K562 (cell line): ENCODE data around the gene CALCB. TPM values are rescaled to one million over a fixed set of nuclear protein-coding genes. Genes with fewer than 3 reads are reported as not detected.

Source experiments
- ATAC-seq: fragments of 200-7000 bp; cut with Tn5 transposase; 3 replicates; pipeline ENCODE4 v1.9.1; 2020; ENCODE audit warnings: moderate library complexity
- BruUV-seq: library from RNA; stranded (reverse); fragments of 400-500 nt; replicated peaks from 2 replicates; lab custom pipeline; 2021; lab: Mats Ljungman, UMichigan
- CTCF ChIA-PET: fragments of 300-600 bp; formaldehyde crosslinking; extraction: SDS; loops from one replicate; lab custom pipeline; 2021; ENCODE audit warnings: low intra/inter-chr PET ratio; lab: Yijun Ruan, JAX
- POLR2A ChIA-PET: fragments of 300-600, 350-650 bp; sonication (Branson Sonifier 250); formaldehyde crosslinking; extraction: SDS; loops from one replicate; lab custom pipeline; 2021; ENCODE audit warnings: antibody characterized with exemption, inconsistent platforms; lab: Yijun Ruan, JAX
- DNase-seq, 4 experiments: peaks; one replicate each; pipeline versions ENCODE4 v3.0.0 to v3.0.0-alpha.2; 2011 to 2018; ENCODE audit warnings: low spot score in 3 of 4, mixed read lengths in 3 of 4; ENCODE audit errors: extremely low read depth in 1 of 4
- FAIRE-seq: peaks from 2 replicates; lab custom pipeline; 2011; peaks lifted over from hg19 to GRCh38; lab: Jason Lieb, UNC
- H2AFZ ChIP-seq: 2 replicates; pipeline ENCODE4 v1.6.0; 2011; ENCODE audit warnings: low read depth, low read length, control low read depth, inconsistent platforms
- H3K27ac ChIP-seq: fragments of 200-600 bp; 3 replicates; pipeline ENCODE4 v1.8.0; 2011; ENCODE audit warnings: low read depth, mild to moderate bottlenecking, control low read depth, inconsistent platforms, low read length, moderate library complexity, mixed read lengths; ENCODE audit errors: extremely low read depth
- H3K27me3 ChIP-seq, 2 experiments: fragments of 300-600 bp in 1 of 2; 2 replicates in 1 of 2; 3 replicates in 1 of 2; pipeline versions ENCODE4 v1.6.0 to v1.8.0; 2011; ENCODE audit warnings: inconsistent platforms in 2 of 2, low read length in 2 of 2, mild to moderate bottlenecking in 1 of 2, mixed read lengths in 1 of 2, moderate library complexity in 1 of 2; ENCODE audit not compliant: control insufficient read depth in 2 of 2, insufficient read depth in 2 of 2
- H3K36me3 ChIP-seq: fragments of 300-600 bp; 3 replicates; pipeline ENCODE4 v1.8.0; 2011; ENCODE audit warnings: mild to moderate bottlenecking, low read length, inconsistent platforms; ENCODE audit not compliant: control insufficient read depth, insufficient read depth
- H3K4me1 ChIP-seq, 2 experiments: fragments of 200-600 bp in 1 of 2; replicated peaks in 1 of 2; 2 replicates in 1 of 2; 3 replicates in 1 of 2; pipeline versions ENCODE4 v1.5.1 to v1.8.0; 2011; ENCODE audit warnings: inconsistent platforms in 2 of 2, low read length in 2 of 2, mild to moderate bottlenecking in 1 of 2, mixed read lengths in 1 of 2, moderate library complexity in 1 of 2; ENCODE audit not compliant: control insufficient read depth in 2 of 2, insufficient read depth in 2 of 2
- H3K4me2 ChIP-seq: 2 replicates; pipeline ENCODE4 v1.6.1; 2011; ENCODE audit warnings: low read length, control low read depth, inconsistent platforms, mixed read lengths; ENCODE audit not compliant: insufficient read depth
- H3K4me3 ChIP-seq: fragments of 200-600 bp; sonication (generic), shearing (Covaris generic); 2 replicates; pipeline ENCODE4 v1.5.1; 2016; ENCODE audit warnings: control low read depth, inconsistent platforms
- H3K79me2 ChIP-seq: fragments of 200-600 bp; 3 replicates; pipeline ENCODE4 v1.8.0; 2011; ENCODE audit warnings: low read length, inconsistent platforms; ENCODE audit not compliant: control insufficient read depth, insufficient read depth
- H3K9ac ChIP-seq, 2 experiments: 2 replicates each; pipeline versions ENCODE4 v1.6.0 to v1.6.1; 2011; ENCODE audit warnings: low read depth in 2 of 2, low read length in 2 of 2, control low read depth in 1 of 2, inconsistent platforms in 1 of 2, mild to moderate bottlenecking in 1 of 2, mixed read lengths in 1 of 2; ENCODE audit not compliant: insufficient read depth in 1 of 2
- H3K9me1 ChIP-seq: one replicate; pipeline ENCODE4 v1.6.0; 2011; ENCODE audit warnings: inconsistent platforms, mild to moderate bottlenecking, low read length, moderate library complexity; ENCODE audit not compliant: control insufficient read depth, insufficient read depth
- H3K9me3 ChIP-seq: replicated peaks from 2 replicates; pipeline ENCODE4 v1.5.1; 2011; ENCODE audit warnings: low read depth, low read length, inconsistent platforms; ENCODE audit not compliant: control insufficient read depth, insufficient read depth
- H4K20me1 ChIP-seq: replicated peaks from 2 replicates; pipeline ENCODE4 v1.6.1; 2011; ENCODE audit warnings: low read length, inconsistent platforms, mixed read lengths; ENCODE audit not compliant: control insufficient read depth, insufficient read depth
- PHF8 ChIP-seq: fragments of 200-600 bp; sonication (generic); IDR thresholded peaks from 2 replicates; pipeline ENCODE4 v1.6.1; 2012; ENCODE audit warnings: mixed run types, mild to moderate bottlenecking, inconsistent platforms, low read length, moderate library complexity, borderline replicate concordance
- SREBF2 ChIP-seq: sonication (generic); formaldehyde crosslinking; IDR thresholded peaks from 2 replicates; pipeline ENCODE4 v1.4.0; 2020; ENCODE audit warnings: mild to moderate bottlenecking, missing genetic modification reagents
- ZBTB11 ChIP-seq, 3 experiments: fragments of 200-800 bp in 1 of 3; fragments of 250-450 bp in 1 of 3; fragments of 450-650 bp in 1 of 3; sonication (Bioruptor Pico) in 1 of 3; sonication (Bioruptor generic) in 1 of 3; formaldehyde crosslinking in 1 of 3; IDR thresholded peaks; 2 replicates each; pipeline versions ENCODE4 v1.6.1 to v1.8.0; 2016 to 2022; ENCODE audit warnings: mild to moderate bottlenecking in 2 of 3, missing genetic modification characterization in 2 of 3, missing compliant biosample characterization in 1 of 3, moderate library complexity in 1 of 3
- ZNF436 ChIP-seq: fragments of 250-450, 450-650 bp; sonication (Bioruptor Pico); formaldehyde crosslinking; IDR thresholded peaks from 2 replicates; pipeline ENCODE4 v1.7.0; 2020; ENCODE audit warnings: mild to moderate bottlenecking
- in situ Hi-C: fragments of 300-500 bp; cut with MboI; formaldehyde crosslinking; loops from 4 replicates; pipeline ENCODE4 v1.15.0; 2018; ENCODE audit warnings: inconsistent platforms, mixed read lengths
- intact Hi-C: fragments of 100-400 bp; cut with micrococcal nuclease; formaldehyde crosslinking; loops from 2 replicates; pipeline ENCODE4 v1.14.2; 2022
- polyA plus RNA-seq, 8 experiments: library from polyadenylated mRNA; depleted of rRNA in 4 of 8; stranded (reverse) in 5 of 8; unstranded in 3 of 8; fragments of >200 nt; fragmentation: Nextera tagmentation in 2 of 8; fragmentation: Illumina TruSeq in 1 of 8; extraction: Ambion mirVana in 2 of 8; extraction: Trizol in 1 of 8; gene quantifications; 2 replicates each; pipeline versions ENCODE4 v1.2.1 to v1.2.3, GENCODE V29; 2011 to 2014; ENCODE audit warnings: inconsistent platforms in 1 of 8, missing spikeins in 1 of 8
- total RNA-seq, 7 experiments: library from RNA; depleted of rRNA in 6 of 7; stranded (reverse); fragments of >200 nt in 6 of 7; fragmentation: Illumina TruSeq in 2 of 7; extraction: Trizol in 2 of 7; gene quantifications; 2 replicates each; pipeline versions ENCODE4 v1.2.1 to v1.2.3, GENCODE V29; 2011 to 2021; ENCODE audit warnings: low replicate concordance in 1 of 7
- TF ChIP-seq, protein P1 (sequence below), 3 experiments: IDR thresholded peaks in 2 of 3; conservative IDR thresholded peaks in 1 of 3; 2 replicates each; pipeline ENCODE4 v1.5.1; 2011 to 2012; ENCODE audit warnings: low read length in 3 of 3, mild to moderate bottlenecking in 3 of 3, control low read depth in 2 of 3, improper control_type of control experiment in 1 of 3, inconsistent platforms in 1 of 3, low read depth in 1 of 3, mixed read lengths in 1 of 3, moderate library complexity in 1 of 3; ENCODE audit not compliant: insufficient read depth in 2 of 3
- TF ChIP-seq, protein P2 (sequence below): fragments of 250-450 bp; sonication (Bioruptor Pico); IDR thresholded peaks from 2 replicates; pipeline ENCODE4 v1.5.0; 2021; ENCODE audit warnings: mild to moderate bottlenecking, moderate library complexity
- TF ChIP-seq, protein P3 (sequence below), 2 experiments: IDR thresholded peaks in 1 of 2; conservative IDR thresholded peaks in 1 of 2; 2 replicates each; pipeline ENCODE4 v1.6.1; 2016; ENCODE audit warnings: low read depth in 2 of 2, mild to moderate bottlenecking in 1 of 2, missing compliant biosample characterization in 1 of 2, missing genetic modification characterization in 1 of 2, moderate library complexity in 1 of 2

CALCB gene
- total and polyA plus RNA-seq, 9 of the 15 experiments (the other 6 are each of a cell fraction or from before 2014, with no cell fraction given): not detected

- TF ChIP-seq, protein P1, sequence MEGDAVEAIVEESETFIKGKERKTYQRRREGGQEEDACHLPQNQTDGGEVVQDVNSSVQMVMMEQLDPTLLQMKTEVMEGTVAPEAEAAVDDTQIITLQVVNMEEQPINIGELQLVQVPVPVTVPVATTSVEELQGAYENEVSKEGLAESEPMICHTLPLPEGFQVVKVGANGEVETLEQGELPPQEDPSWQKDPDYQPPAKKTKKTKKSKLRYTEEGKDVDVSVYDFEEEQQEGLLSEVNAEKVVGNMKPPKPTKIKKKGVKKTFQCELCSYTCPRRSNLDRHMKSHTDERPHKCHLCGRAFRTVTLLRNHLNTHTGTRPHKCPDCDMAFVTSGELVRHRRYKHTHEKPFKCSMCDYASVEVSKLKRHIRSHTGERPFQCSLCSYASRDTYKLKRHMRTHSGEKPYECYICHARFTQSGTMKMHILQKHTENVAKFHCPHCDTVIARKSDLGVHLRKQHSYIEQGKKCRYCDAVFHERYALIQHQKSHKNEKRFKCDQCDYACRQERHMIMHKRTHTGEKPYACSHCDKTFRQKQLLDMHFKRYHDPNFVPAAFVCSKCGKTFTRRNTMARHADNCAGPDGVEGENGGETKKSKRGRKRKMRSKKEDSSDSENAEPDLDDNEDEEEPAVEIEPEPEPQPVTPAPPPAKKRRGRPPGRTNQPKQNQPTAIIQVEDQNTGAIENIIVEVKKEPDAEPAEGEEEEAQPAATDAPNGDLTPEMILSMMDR (IDR thresholded peaks at IDR 0.05 in 2 of 3, conservative IDR thresholded peaks at IDR 0.05 in 1 of 3; ENCODE audit: insufficient read depth in 2 of 3, low read depth in 1 of 3, low read length in 3 of 3): 0 out of 6 replicates have a peak, but pooled peaks of 1 of the 3 experiments have one; percentile 5
These were observed 1.8 kb downstream of the CALCB start (continued) for GRCh38 chr11:15075162-15075526.

DNA sequence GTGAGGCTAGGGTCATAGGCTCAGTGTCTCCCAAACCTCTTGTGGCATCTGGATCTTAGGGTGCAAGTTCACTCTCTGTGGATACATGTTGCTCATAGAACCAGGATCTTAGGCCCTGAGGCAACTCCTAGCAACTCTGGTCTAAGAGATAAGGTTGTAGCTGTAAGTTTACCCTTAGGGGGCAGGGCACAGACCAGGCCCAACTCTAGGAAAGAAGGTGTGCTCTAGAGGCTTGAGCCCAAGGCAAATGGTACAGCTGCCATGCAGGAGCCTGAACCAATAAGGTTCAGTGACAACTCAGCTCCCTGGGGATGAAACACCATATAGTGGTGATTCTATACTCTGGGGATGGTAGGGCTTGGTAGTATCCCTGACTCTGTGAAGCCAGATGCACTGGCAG is 17.8 kb downstream of the CALCB start:
- no peaks in the 10 kb centered on the region for H3K9me3 ChIP-seq
- FAIRE-seq (no peak), ATAC-seq (peak; percentile 57; the same call in 2 of the 3 replicates), DNase-seq (no peak)
- no peaks in the 10 kb centered on the region for H3K9me1 ChIP-seq
- ChIA-PET POLR2A (interaction anchor here (0.8 to 1.3 kb wide), 3 partner anchors 10 to 17 kb away, joined by 3 to 4 read pairs (median 3); no protein-coding TSS in a partner anchor), CTCF (no interaction called here)
- H3K79me2 ChIP-seq: no peaks in the 10 kb centered on the region
- no peaks in the 10 kb centered on the region for H3K36me3 ChIP-seq
- no peak overlapping the region for H2AFZ ChIP-seq
- H4K20me1 ChIP-seq: no peaks in the 10 kb centered on the region
- H3K4me2 ChIP-seq: no peak overlapping the region
- no peaks in the 10 kb centered on the region for H3K4me1 ChIP-seq
- H3K27ac ChIP-seq: no peak overlapping the region
- no peak overlapping the region for H3K9ac ChIP-seq
- in situ Hi-C loops: no loop called here
- H3K4me3 ChIP-seq: no peak overlapping the region
- intact Hi-C loops: no loop called here
- H3K27me3 ChIP-seq: no peaks in the 10 kb centered on the region
- no TSS peak for BruUV-seq
- no peak for TF ChIP-seq SREBF2 (CRISPR knock-in tag)
- TF ChIP-seq ZNF436 (CRISPR knock-in tag): no peak
- TF ChIP-seq, protein P2, sequence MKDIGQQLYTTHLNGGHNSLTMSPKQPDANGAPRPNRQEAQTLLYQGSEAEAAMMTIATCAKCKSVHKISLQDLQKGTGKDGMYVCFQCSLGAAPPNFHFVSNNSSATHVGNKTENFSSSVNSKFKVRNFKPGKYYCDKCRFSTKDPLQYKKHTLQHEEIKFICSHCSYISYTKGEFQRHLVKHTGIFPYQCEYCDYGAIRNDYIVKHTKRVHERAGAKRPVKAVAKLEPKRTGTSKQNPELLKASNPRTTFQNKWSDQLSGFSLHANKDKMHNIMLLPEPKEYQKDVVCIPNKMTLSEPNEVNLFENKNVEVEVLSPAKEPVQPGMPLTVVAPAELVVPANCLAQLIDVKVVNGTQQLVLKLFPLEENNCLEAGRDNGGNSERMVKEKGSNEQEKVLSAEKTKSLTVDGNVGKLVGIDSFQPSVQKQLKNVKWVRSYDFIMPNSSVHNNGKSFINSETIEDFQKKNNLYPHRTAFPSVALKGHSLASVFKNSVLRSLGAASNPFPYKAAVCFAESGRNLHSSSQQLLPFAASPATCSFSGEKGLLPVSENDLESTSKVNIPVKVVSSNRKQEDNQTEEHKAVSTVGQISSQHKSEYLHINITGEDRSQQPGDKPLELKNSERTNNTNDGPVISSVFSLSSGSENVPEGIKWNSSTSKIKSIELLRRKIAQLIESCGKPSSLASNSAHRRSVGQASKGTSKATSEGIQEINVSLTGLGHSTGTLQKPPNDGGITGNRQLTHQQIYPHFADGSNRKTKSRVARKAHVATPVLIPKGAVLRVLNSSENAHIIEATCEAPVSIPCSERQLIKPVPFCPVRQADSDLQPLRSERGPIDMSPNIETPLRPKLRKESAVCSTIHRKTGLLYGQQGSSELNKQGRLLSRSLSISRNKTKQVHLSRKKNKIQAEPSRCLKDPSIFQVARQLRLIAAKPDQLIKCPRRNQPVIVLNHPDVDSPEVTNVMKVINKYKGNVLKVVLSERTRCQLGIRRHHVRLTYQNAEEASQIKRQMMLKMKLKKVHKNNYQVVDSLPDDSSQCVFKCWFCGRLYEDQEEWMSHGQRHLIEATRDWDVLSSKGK (CRISPR knock-in tag): no peak
- TF ChIP-seq, protein P3, sequence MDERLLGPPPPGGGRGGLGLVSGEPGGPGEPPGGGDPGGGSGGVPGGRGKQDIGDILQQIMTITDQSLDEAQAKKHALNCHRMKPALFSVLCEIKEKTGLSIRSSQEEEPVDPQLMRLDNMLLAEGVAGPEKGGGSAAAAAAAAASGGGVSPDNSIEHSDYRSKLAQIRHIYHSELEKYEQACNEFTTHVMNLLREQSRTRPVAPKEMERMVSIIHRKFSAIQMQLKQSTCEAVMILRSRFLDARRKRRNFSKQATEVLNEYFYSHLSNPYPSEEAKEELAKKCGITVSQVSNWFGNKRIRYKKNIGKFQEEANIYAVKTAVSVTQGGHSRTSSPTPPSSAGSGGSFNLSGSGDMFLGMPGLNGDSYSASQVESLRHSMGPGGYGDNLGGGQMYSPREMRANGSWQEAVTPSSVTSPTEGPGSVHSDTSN (CRISPR knock-in tag; IDR thresholded peaks at IDR 0.05; ENCODE audit: low read depth): no peak
- TF ChIP-seq, protein P3 (tag; conservative IDR thresholded peaks at IDR 0.05; ENCODE audit: low read depth): no peak
- TF ChIP-seq PHF8: no peak
- TF ChIP-seq ZBTB11 (CRISPR knock-in tag; IDR thresholded peaks at IDR 0.05): no peak
